GDM1 (cell line): ENCODE results near the gene GDI1.

Source experiments
- DNase-seq: peaks from one replicate; lab custom pipeline; 2025; lab: John Stamatoyannopoulos, UW

GDI1 gene

GRCh38 chrX:154437971-154438893 is 1.3 kb downstream of the GDI1 start:
- DNase-seq: no peak

- DNase-seq: no peak
Measured at GRCh38 chrX:154439841-154440240, 2.9 kb downstream of the GDI1 start.

- no peak for DNase-seq
Measured at GRCh38 chrX:154440623-154441357, 3.8 kb downstream of the GDI1 start.

- no peak for DNase-seq
Measured at GRCh38 chrX:154441564-154441963, 4.6 kb downstream of the GDI1 start.

GRCh38 chrX:154441984-154442707 is 5.2 kb downstream of the GDI1 start:
- DNase-seq: no peak

GRCh38 chrX:154443479-154443910 is 6.5 kb downstream of the GDI1 start:
- DNase-seq: no peak

- DNase-seq: peak; percentile 45
Measured at GRCh38 chrX:154443992-154444754, 7.2 kb downstream of the GDI1 start, which contains the start of gene FAM50A. TSS of gene FAM50A (plus strand) at chrX:154444141. CDS start at chrX:154444236, 95 bp downstream.

- no peak for DNase-seq
Measured at GRCh38 chrX:154444755-154445246, 7.8 kb downstream of the GDI1 start.

- no peak for DNase-seq
Measured at GRCh38 chrX:154445776-154446175, 8.8 kb downstream of the GDI1 start.

GRCh38 chrX:154446430-154446829 is 9.5 kb downstream of the GDI1 start:
- DNase-seq: no peak

- DNase-seq: no peak
Measured at GRCh38 chrX:154448484-154448883, 11.5 kb downstream of the GDI1 start.

GRCh38 chrX:154449618-154450017 is 12.7 kb downstream of the GDI1 start:
- no peak for DNase-seq

- DNase-seq: no peak
Measured at GRCh38 chrX:154450312-154450711, 13.4 kb downstream of the GDI1 start.

GRCh38 chrX:154452823-154453222 is 15.9 kb downstream of the GDI1 start:
- DNase-seq: no peak

GRCh38 chrX:154457491-154458115 is 20.6 kb downstream of the GDI1 start:
- no peak for DNase-seq

GRCh38 chrX:154458116-154458953 is 21.4 kb downstream of the GDI1 start, which contains the start of gene PLXNA3:
TSS of gene PLXNA3 (plus strand) at chrX:154458281. CDS start at chrX:154460184, 1,903 bp downstream.
- DNase-seq: no peak

- no peak for DNase-seq
Measured at GRCh38 chrX:154458954-154459778, 22.2 kb downstream of the GDI1 start.

- DNase-seq: no peak
Measured at GRCh38 chrX:154459832-154460231, 22.9 kb downstream of the GDI1 start.

GRCh38 chrX:154460326-154460725 is 23.4 kb downstream of the GDI1 start:
- DNase-seq: no peak
